ENCODE measurements around the gene ZNF768.
"Not testable (repeated sequence)": the region's sequence is repeated elsewhere in the genome, so short reads cannot be mapped to it uniquely, and the experiment has no call there.

ZNF768 gene

DNA sequence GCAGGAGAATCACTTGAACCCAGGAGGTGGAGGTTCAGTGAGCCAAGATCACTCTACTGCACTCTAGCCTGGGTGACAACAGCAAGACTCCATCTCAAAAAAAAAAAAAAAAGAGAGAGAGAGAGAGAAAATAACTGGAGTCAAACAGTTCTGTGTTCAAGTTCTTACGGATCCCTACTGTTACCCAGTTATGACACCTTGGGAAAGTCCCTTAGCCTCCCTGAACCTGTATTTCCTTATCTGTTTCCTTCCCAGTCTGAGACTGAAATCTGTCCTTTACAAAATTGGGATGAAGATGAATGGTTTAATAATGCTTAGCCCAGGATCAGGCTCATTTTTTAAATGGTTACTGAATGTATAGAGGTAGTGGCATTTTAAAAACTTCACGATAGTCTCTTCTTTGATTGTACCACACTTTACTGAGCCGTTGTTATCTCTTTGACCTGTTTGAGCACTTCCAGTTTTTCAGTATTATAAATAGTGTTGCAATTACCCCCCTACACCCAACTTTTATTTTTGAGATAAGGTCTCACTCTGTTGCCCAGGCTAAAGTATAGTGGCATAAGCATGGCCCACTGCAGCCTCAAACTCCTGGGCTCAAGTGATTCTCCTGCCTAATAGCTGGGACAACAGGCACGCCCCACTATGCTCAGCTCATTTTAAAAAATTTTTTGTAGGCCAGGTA is 17.1 kb downstream of the ZNF768 start:
- no peak for DNase-seq

DNA sequence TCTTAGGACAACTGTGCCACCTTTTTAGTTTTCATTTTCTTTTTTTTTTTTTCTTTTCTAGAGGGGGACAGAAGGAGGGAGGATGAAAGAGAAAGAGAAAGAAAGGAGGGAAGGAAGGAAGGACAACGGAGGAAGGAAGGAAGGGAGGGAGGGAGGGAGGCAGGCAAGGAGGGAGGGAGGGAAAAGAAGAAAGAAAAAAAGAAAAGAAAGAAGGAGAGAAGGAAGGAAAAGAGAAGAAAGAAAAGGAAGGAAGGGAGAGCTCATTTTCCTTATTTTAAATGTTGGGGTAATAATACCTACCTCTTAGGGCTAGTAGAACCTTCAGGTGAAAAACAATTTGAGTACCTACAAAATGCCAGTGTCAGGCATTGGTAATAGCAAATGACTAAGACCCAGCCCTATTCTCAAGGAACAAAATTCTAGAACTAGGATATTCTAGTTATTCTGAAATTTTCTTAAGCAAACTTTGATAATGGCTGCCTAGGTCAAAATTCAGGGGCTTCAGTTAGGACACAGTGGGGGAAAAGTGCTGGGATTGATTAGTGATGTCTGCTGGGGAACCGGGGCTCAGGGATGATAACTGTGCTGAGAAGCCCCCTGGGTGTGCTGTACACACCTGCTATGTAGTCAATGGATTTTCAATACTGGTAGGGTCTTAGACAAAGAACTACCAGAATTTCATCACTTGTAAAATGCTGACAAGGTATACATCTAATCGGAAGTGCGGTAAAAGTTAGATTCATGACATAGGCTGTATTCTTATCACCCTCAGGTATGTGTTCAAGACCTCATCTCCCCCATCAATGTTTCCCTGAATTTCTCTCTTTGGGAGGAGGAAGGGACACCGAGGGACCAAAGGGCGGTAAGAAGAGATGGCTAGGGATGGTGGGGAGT is 22.7 kb downstream of the ZNF768 start:
- DNase-seq = no peak

DNA sequence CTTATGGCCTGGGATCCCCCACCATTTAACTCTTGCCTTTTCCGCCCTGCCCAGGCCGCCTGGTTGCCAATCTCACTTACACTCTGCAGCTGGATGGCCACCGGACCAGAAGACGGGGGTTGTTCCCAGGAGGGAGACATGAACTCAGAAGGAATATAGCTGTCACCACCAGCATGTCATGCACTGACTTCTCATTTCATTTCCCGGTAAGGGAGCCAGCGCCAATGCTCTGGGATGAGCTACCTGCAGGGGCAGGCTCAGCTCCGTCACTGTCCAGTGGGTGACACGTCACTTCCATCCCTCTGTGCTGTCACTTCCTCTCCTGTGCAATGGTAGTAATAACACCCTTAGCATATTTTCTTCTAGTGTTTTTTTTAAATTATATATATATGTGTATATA is 27.1 kb downstream of the ZNF768 start:
- DNase-seq = no peak

DNA sequence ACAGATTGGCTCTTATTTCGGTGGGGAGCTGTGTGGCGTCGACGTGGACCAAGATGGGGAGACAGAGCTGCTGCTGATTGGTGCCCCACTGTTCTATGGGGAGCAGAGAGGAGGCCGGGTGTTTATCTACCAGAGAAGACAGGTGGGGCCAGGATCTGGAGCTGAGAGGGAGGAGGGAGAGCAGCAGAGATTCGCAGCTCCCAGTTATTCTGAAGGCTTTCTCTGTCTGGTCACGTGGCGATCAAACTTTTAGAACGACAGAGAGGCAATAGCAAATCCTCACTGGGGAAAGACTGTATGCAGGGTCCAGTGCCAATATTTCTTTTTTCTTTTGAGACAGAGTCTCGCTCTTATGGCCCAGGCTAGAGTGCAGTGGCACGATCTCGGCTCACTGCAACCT is 31.7 kb downstream of the ZNF768 start:
- no peak for DNase-seq

DNA sequence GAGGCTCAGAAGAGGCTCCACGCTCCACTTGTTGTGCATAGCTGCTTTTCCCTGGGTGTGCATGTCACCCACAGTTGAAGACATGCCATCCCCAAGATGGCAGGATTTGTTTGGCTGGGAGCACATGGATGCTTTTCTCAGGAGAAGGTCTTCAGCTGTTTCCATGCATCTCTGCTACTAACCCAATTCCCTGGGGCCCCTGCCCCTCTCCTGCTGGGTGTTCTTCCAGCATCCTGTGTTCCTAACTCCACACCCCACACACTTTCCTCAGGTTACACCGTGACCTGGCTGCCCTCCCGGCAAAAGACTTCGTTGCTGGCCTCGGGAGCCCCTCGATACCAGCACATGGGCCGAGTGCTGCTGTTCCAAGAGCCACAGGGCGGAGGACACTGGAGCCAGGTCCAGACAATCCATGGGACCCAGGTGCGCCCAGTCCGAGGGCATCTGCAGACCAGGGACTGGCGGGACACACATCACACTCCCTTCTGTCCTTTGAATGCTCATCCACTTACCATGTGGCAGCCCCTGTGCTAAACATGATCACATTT is 32.4 kb downstream of the ZNF768 start:
- DNase-seq = no peak

DNA sequence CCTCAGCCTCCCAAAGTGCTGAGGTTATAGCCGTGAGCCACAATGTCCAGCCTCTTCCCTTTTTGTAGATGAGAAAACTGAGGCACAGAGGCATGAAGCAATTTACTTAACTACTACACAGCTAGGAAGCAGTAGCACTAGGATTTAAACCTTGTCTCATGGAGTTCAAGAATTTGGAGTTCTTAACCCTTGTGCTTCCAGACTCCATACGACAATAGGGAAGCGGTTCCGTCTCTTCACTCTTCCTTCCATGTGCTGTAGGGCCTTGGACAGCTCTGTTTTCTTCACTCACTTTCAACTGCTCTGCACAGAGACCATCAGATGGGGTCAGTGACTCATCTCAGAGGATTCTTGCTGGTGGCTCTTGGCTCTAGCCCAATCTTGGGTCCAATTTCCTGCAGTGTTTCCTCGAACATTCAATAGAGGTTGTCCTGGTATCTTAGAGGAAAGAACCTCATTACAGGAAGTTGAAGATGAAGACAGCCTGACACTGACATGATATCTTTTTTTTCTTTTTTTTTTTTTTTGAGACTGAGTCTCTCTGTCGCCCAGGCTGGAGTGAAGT is 34.5 kb downstream of the ZNF768 start:
- no peak for DNase-seq

DNA sequence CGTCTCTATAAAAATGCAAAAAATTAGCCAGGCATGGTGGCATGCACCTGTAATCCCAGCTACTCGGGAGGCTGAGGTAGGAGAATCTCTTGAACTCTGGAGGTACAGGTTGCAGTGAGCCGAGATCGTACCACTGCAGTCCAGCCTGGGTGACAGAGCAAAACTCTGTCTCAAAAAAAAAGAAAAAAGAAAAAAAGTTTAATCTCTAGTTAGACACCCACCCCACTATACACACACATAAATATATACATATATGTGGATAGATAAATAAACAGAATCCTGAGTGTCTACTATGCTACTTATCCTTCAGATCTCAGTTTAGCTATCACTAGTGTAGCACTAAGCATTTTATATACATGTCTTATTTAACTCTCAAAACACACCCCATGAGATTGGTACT is 35.1 kb downstream of the ZNF768 start:
- DNase-seq = no peak

DNA sequence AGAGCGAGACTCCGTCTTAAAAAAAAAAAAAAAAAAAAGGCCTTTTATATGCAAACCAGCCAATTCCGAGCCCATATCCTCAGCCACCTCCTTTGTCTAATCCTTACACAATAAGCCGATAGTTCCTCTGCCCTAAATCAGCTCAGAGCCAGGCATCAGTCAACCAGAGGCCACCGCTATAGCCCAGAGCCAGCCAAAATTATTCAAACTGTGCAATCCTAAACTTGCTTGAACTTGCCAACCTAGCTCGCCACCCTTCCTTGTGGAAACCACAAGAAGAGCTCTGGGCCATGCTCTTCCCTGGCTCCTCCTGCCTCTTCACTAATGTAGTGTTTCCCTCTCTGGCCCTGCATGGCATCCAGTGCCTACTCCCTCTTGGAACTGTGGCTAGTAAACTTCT is 36.2 kb downstream of the ZNF768 start:
- no peak for DNase-seq

DNA sequence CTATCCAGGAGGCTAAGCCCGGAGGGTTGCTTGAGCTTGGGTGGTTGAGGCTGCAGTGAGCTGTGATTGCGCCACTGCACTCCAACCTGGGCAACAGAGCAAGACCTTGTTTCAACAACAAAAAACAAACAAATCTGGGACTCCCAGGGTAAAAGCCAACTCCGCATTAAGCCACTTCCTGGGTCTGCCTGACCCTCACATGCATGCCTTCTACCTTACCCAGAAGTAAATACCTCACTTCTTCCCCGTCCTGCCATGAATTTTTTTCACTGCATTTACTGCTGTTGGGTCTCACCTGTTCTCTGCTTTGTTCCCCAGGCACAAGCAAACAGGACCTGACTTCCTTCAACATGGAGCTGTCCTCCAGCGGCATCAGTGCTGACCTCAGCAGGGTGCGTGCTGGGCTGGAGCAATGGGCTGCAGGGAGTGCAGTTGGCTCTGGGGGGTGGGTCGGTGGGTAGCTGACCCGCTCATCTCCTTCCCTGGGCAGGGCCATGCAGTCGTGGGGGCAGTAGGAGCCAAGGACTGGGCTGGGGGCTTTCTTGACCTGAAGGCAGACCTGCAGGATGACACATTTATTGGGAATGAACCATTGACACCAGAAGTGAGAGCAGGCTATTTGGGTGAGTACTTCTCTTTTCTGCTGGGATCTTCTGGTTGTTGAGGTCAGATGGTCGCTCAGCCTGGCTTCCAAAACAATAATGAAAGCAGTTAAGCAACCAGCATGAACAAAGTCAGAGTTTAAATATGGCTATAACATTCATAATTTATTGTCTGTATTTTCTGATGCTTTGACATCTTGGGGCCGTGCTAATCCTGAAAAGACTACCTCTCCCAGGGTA is 37.4 kb downstream of the ZNF768 start:
- DNase-seq = no peak

DNA sequence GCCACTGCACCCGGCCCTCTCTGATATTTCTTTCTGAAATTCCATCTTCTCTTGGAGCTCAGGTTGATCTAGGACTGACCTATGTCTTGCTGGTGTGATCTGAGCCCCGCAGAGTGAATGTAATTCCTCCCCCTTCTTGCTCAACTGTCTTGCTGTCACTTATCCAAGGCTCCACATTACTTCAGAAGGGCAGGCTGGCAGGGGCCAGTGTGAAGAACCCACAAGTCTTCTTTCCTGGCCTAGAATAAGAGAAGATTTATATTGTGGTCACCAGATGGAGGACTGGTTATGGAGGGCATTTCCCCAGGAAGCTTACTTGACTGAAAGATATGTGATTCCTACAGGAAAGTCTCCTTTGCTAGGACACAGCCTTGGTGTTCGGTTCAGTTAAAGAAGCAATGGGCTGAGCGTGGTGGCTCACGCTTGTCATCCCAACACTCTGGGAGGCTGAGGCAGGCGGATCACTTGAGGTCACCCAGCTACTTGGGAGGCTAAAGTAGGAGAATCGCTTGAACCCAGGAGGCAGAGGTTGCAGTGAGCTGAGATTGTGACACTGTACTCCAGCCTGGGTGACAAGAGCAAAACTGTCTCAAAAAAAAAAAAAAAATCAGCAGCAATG is 40.4 kb downstream of the ZNF768 start:
- DNase-seq = no peak

DNA sequence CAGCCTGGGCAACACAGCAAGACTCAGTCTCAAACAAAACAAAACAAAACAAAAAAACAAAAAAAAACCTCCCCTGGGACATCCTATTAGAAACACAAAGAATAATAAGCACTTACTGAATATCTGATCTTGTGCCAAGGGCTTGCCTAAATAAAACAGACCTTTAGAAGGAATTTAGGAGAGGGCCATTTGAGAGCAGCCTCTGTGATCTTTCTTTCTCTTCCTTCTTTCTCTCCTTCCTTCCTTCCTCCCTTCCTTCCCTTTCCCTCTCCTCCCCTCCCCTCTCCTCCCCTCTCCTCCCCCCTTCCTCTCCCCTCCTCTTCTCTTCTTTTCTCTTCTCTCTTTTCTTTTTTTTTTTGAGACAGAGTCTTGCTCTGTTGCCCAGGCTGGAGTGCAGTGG is 41.5 kb downstream of the ZNF768 start:
- no peak for DNase-seq

DNA sequence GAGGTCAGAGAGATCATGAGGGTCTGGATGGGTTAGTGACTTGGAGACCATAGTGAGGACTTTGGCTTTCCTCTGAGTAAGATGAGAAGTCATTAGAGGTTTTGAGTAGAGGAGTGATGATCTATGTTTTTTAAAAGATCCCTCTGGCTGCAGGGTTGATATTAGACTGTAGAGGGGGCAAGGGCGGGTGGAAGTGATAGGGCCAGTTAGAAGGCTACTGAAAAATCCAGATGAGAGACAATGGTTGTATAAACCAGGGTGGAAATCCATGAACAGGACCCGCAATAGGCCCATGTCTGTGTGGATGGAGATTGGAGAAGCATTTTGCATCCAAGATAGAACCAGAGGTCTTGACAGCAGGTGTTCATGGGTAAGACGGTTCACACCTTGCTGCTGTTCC is 44.0 kb downstream of the ZNF768 start:
- DNase-seq = no peak

DNA sequence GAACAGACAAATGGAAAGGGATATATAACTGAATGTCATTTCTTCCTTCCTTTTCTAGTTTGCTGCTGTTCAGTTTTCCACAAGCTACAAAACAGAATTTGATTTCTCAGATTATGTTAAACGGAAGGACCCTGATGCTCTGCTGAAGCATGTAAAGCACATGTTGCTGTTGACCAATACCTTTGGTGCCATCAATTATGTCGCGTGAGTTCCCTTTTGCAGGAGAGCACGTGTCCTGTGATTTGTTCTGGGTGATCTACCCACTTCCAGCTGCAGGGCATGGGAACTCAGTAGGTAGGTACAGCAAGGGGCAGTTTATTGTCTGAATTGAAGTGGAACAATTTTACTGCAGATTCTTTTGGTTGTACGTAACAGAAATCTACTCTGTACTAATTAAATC is 45.0 kb downstream of the ZNF768 start:
- no peak for DNase-seq

DNA sequence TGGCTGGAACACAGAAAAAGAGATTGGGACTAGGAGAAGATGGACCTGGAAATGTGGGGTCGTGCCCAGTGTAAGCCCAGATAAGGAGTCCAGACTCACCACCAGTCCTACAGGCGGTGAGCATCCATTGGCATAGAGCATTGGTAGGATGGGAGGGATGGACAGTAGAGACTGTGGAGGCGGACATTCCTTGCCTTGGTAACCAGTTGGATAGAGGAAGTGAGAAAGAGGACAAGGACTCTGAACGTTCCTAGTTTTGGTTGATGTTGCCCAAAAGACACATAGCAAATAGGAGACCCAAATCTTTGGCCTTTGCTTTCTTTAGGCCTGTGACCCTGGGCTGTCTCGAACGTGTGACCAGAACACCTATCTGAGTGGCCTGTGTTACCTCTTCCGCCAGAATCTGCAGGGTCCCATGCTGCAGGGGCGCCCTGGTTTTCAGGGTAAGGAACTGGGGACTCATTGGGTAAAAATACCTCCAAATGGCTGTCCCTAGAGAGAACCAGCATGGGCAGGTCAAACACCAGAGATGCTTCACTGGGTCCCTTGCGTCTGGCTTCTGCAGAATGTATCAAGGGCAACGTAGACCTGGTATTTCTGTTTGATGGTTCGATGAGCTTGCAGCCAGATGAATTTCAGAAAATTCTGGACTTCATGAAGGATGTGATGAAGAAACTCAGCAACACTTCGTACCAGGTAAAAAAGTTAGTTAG is 47.4 kb downstream of the ZNF768 start:
- DNase-seq = no peak

DNA sequence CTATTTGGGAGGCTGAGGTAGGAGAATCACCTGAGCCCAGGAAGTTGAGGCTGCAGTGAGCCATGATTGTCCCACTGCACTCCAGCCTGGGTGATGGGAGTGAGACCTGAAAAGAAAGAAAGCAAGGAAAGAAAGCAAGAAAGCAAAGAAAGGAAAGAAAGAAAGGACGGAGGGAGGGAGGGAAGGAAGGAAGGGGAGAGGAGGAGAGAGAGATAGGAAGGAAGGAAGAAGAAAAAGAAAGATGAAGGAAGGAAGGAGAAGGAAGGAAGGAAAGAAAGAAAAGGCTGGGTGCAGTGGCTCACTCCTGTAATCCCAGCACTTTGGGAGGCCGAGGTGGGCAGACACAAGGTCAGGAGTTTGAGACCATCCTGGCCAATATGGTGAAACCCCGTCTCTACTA is 48.6 kb downstream of the ZNF768 start:
- not testable (repeated sequence) for DNase-seq

DNA sequence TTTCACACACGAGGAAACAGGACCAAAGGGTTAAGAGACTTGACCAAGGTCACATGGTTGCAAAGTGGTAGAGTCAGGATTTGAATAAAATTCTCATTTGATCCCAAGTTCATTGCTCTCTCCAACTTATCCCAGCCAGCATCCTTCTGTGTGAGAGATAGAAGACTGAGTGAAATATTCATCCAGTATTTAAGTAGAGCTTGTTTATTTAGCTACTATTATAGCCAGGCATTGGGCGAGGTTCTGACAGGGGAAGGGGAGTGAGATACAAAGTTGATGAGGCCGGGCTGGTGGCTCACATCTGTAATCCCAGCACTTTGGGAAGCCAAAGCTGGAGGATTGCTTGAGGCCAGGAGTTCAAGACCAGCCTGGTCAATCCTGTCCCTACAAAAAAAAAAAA is 49.4 kb downstream of the ZNF768 start:
- DNase-seq = no peak

DNA sequence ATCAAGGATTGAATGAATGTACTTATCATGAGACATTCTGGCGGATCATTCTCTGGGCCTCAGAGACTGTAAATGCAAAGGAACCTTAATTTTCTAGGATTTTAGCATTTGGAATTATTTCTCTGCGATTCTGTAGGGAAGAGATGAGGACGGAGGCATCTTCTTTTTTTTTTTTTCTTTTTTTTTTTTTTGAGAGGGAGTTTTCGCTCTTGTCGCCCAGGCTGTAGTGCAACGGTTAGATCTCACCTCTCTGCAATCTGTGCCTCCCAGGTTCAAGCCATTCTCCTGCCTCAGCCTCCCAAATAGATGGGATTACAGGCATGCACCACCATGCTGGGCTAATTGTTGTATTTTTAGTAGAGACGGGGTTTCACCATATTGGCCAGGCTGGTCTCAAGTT is 51.7 kb downstream of the ZNF768 start:
- DNase-seq = no peak

DNA sequence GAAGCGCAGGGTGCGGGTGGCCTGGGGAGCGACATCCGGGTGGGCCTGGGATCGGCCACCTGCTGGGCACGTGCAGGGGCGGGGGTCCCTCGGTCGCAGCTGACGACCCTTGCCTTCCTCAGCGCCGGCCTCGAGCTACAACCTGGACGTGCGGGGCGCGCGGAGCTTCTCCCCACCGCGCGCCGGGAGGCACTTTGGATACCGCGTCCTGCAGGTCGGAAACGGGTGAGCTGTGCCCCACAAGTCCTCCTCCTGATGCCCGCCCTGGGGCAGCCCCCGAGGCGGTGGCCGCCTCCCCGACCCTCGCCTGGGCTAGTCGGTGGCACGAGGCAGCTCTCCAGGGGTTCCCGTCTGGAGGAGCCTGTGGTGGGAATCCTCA is 52.3 kb downstream of the ZNF768 start:
- no peak for DNase-seq

All from activated CD4-positive, CD25-positive, alpha-beta regulatory T cell (primary cell).